Measurements from ENCODE around the gene ACAT2. TPM values are rescaled to one million over a fixed set of nuclear protein-coding genes. Genes with fewer than 3 reads are reported as not detected.
"Not testable (repeated sequence)": the region's sequence is repeated elsewhere in the genome, so short reads cannot be mapped to it uniquely, and the experiment has no call there.

ACAT2 gene
- polyA plus RNA-seq, 3 donors: 54.7 to 64.8 (median 59.7) TPM

DNA sequence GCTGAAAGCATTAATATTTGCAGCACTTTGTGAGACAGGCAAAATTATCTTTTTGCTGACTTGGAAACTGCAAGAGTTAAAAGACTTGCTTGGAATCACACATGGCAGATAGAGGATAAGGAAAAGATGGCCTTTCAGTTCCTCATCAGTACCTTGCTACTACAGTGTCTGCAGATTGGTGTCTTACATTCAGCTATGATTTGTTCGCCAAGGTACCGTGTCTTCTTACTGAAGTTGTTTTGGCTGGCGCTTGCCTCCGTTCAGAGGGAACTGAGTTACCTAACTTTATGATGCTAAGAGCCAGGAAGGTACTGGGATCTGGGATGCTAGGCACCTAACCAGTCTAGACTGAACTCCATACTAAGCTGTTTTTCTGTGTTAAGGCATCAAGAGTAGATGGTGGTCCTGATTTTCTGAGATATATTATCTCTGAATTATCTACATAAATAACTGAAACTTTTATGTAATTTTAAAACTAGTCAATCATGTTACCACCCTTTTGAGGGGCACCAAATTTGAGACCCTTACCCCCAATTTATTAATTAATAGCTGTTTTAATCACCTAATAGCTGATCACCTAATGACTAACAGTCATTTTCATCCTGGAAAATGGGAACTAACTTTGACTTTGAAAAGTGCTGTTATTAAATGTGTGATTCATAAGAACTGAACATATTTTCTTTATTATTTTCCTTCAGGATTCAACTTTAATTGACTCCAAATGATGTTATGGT, 32.1 kb upstream of the ACAT2 start:
- peak in 1 of 3 donors; percentile 4 for DNase-seq (ENCODE audit: low read depth in 3 of 3, low spot score in 2 of 3)

DNA sequence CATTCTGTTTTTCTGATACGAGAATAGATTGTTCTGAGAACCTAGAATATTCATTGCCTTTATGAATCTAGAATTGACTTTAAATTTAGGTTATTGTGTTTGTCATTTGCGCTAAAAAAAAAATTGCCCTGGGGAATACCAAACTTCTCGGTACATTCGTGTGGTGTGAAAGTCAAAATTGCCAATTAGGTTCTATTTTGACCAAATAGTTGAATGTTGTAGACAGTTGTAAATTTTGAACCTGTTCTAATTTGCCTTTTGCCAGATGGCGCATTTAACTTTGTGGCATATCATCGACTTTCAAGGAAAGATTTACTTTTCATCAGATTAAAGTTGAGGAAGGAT, 31.5 kb upstream of the ACAT2 start:
- DNase-seq (ENCODE audit: low read depth in 3 of 3, low spot score in 2 of 3): no peak

DNA sequence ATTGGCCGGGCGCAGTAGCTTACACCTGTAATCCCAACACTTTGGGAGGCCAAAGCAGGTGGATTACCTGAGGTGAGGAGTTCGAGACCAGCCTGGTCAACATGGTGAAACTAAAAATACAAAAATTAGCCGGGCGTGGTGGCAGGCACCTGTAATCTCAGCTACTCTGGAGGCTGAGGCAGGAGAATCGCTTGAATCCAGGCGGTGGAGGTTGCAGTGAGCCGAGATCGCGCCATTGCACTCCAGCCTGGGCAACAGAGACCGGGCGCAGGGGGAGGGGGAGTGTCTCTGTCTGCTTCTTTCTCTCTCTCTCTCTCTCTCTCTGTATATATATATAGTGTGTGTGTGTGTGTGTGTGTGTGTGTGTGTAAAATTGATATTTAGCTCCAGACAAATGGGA, 29.3 kb upstream of the ACAT2 start:
- not testable (repeated sequence) for DNase-seq (ENCODE audit: low read depth in 3 of 3, low spot score in 2 of 3)

GRCh38 chr6:159733395-159733794, 28.4 kb upstream of the ACAT2 start:
- DNase-seq (ENCODE audit: low read depth in 3 of 3, low spot score in 2 of 3): not testable (repeated sequence)

- no peak for DNase-seq (ENCODE audit: low read depth in 3 of 3, low spot score in 2 of 3)
Observed at GRCh38 chr6:159736908-159737307, 24.9 kb upstream of the ACAT2 start.

DNA sequence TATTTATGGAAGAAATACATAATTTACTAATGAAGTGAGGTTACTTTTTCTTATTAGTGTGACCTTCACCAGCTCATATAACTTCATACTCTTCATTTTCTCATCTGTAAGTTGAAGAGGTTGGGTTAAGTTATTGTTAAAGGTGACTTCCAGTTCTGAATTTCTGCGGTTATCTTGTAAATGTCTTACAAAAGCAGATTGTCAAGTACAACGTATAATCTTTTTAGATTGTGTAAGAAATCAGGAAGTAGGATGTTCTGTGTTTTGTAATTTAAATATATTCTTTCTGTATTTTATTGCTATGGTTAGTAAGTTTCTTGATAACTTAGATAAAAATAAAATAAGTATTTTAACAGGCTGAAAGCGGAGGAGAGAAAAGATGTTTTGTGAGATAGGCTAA, 22.5 kb upstream of the ACAT2 start:
- no peak for DNase-seq (ENCODE audit: low read depth in 3 of 3, low spot score in 2 of 3)

GRCh38 chr6:159742165-159742564, 19.7 kb upstream of the ACAT2 start:
- no peak for DNase-seq (ENCODE audit: low read depth in 3 of 3, low spot score in 2 of 3)

DNA sequence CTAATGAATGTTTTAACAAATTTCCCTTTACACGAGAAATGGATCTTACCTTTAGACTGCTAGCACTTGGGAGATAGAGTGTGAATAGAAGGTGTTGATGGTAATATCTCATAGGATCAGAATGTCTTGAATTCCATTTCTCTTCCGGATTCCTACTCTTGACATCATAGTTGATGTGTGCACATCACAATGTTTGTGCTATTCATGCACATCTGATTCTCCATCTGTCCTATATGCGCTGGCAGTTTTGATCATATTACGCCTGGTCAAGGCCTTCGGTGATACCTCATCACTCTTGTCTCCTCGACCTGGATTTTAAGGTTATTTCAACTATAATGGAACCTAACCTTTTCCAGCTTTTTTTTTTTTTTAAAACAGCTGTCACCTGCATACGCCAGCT, 16.8 kb upstream of the ACAT2 start:
- DNase-seq (ENCODE audit: low read depth in 3 of 3, low spot score in 2 of 3): no peak

DNA sequence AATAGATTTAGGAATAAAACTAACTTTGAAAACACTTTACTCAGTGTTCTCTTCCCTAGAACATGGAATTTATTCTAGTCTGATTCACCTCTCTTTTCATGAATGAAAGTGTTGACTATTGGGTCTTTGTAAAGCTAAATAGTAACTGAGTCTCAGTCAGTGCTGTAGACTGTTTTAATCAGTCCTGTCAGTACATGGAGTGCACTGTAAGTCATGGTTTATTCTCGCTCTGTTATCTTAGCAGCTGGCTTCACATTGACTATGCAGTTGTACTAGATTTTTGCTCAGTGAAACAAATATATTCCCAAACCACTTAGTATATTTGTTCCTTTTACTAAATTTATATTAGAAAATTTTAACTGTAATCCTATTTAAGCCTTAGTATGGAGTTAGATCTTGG, 15.1 kb upstream of the ACAT2 start:
- no peak for DNase-seq (ENCODE audit: low read depth in 3 of 3, low spot score in 2 of 3)

DNA sequence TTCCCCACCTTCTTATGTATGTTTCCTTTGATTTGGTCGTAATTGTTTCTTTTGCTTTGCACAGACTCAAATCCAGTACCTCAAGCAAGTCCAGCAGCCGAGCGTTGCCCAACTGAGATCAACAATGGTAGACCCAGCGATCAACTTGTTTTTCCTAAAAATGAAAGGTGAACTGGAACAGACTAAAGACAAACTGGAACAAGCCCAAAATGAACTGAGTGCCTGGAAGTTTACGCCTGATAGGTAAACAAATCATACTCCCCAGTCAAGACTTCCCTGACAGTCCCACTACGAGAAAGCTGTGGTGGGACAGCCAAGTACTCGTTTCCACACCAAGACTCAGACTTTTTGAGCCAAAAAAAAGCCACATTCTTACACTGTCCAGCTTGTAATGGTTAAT, 13.7 kb upstream of the ACAT2 start:
- not testable (repeated sequence) for DNase-seq (ENCODE audit: low read depth in 3 of 3, low spot score in 2 of 3)

GRCh38 chr6:159751448-159751847, 10.4 kb upstream of the ACAT2 start:
- DNase-seq (ENCODE audit: low read depth in 3 of 3, low spot score in 2 of 3): no peak

DNA sequence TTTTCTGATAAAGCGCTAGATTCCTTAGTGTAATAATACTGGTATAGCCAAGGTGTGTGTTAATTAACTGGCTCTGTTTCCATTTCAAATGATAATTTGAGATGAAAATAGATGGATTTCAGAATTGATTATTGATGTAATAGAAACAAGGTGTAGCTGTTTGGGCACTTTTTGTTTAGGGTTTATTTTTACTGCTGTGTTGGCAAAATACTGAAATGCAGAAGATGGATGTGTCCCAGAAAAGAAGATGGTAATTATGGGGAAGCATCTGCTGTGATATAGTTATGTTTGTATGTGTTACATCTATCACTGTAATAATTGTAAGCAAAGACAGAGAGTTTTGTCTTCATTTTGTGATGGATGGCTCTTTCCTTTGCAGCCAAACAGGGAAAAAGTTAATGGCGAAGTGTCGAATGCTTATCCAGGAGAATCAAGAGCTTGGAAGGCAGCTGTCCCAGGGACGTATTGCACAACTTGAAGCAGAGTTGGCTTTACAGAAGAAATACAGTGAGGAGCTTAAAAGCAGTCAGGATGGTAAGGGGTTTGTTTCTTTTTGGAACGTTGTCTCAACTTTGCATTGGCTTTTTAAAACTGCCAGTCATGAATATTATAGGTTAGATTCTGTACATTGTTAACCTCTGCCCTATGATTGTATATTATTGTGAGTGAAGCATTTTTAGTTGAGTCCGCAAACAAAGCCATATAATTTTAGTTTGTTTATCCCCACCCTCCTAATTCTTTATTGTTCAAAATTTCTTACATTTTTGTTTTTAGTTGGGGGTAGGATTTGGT, 8.6 kb upstream of the ACAT2 start:
- no peak for DNase-seq (ENCODE audit: low read depth in 3 of 3, low spot score in 2 of 3)

DNA sequence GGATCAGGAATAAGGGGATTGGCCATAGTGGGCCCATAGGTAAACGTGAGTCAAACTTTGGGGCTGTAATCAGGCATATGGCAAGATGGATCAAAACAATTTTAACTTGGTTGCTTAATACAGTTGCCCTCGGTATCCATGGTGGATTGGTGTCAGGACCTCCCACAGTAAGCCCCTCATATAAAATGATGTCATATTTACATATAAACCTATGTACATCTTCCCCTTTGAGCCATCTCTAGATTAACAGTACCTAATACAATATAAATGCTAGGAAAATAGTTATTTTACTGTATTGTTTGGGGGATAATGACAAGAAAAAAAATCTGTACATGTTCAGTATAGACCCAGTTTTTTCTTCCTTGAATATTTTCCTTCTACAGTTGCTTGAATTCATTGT, 7.4 kb upstream of the ACAT2 start:
- DNase-seq (ENCODE audit: low read depth in 3 of 3, low spot score in 2 of 3): no peak

GRCh38 chr6:159754959-159755914, 6.6 kb upstream of the ACAT2 start:
- DNase-seq (ENCODE audit: low read depth in 3 of 3, low spot score in 2 of 3): no peak

- no peak for DNase-seq (ENCODE audit: low read depth in 3 of 3, low spot score in 2 of 3)
Observed at GRCh38 chr6:159756508-159756907, 5.3 kb upstream of the ACAT2 start.

- no peak for DNase-seq (ENCODE audit: low read depth in 3 of 3, low spot score in 2 of 3)
Observed at GRCh38 chr6:159758031-159759001, 3.5 kb upstream of the ACAT2 start.

GRCh38 chr6:159759645-159760044, 2.2 kb upstream of the ACAT2 start:
- DNase-seq (ENCODE audit: low read depth in 3 of 3, low spot score in 2 of 3): no peak

- DNase-seq (ENCODE audit: low read depth in 3 of 3, low spot score in 2 of 3): no peak
Observed at GRCh38 chr6:159760602-159761057, 1.2 kb upstream of the ACAT2 start.

GRCh38 chr6:159761129-159761872, 544 bp upstream of the ACAT2 start:
- DNase-seq (ENCODE audit: low read depth in 3 of 3, low spot score in 2 of 3): peak in 1 of 3 donors; percentile 10

Measured in right renal cortex interstitium (tissue), 3 donors.